Measurements from ENCODE around the gene TDRD12.
A peak's percentile ranks its signal among the peaks of the same experiment; 100 is the strongest.

The TDRD12 gene, protein sequence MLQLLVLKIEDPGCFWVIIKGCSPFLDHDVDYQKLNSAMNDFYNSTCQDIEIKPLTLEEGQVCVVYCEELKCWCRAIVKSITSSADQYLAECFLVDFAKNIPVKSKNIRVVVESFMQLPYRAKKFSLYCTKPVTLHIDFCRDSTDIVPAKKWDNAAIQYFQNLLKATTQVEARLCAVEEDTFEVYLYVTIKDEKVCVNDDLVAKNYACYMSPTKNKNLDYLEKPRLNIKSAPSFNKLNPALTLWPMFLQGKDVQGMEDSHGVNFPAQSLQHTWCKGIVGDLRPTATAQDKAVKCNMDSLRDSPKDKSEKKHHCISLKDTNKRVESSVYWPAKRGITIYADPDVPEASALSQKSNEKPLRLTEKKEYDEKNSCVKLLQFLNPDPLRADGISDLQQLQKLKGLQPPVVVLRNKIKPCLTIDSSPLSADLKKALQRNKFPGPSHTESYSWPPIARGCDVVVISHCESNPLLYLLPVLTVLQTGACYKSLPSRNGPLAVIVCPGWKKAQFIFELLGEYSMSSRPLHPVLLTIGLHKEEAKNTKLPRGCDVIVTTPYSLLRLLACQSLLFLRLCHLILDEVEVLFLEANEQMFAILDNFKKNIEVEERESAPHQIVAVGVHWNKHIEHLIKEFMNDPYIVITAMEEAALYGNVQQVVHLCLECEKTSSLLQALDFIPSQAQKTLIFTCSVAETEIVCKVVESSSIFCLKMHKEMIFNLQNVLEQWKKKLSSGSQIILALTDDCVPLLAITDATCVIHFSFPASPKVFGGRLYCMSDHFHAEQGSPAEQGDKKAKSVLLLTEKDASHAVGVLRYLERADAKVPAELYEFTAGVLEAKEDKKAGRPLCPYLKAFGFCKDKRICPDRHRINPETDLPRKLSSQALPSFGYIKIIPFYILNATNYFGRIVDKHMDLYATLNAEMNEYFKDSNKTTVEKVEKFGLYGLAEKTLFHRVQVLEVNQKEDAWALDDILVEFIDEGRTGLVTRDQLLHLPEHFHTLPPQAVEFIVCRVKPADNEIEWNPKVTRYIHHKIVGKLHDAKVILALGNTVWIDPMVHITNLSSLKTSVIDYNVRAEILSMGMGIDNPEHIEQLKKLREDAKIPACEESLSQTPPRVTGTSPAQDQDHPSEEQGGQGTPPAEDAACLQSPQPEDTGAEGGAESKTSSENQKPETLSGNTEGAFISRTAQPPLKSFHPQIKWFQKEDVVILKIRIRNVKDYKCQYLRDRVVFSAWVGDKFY (N-terminal part only)

DNA sequence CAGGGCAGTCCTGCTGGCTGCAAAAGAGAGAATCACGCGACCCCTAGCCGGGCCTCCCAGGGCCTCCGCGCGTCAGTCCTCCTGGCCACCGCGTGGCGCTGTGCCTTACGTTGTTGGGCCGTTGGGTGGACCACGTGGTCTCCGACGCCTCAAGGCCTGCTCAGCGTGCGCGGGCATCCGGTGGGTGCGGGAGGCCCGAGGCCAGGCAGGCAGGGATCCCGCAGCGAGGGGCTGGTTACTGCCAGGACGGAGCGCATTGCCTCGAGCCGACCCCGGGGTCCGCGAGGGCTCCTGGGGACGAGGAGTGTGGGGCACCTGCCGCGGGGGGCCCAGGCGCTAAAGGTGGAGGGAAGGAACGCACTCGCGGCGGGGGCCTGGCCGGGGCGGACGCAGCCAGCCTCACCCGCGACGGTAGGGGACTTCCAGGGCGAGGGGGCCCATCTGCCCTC is at the start of gene TDRD12:
TDRD12 (plus strand) TSS at position 157 of the 449 bp plus-strand sequence. CDS start 306 bp downstream, outside the sequence.
- no peak for DNase-seq

DNA sequence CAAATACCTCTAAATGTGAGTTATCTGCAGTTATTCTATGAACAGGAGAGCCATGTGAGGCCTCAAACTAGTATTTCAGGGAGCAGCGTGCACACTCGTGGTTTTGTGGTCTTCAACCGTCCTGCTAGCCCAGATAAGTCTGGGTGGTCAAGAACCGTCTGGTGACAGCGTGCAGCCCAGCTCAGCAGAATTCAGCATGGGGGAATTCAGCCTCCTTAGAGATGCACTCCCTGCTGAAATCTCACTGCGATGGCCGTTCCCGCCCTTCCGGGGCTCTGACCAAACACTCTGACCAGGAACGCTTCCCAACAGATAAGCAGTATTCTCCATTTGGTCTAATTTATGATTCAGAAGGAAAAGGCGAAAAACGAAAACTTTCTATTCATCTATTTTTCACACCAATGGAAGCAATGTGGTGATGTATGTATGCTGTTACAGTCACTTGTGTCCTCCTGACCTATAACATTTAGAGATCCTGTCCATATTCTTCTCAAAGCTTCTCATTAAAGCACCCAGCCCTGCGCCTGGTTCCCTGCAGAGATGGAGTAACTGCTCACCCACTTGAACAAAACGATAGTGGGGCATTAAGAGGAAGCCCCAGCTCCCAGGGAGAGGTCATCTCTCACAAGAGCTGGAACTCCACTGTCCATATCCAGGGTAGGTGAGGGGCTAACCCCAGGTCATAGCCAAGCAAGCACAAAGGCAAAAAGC is 47.5 kb upstream of the TDRD12 start:
- no peak for DNase-seq

DNA sequence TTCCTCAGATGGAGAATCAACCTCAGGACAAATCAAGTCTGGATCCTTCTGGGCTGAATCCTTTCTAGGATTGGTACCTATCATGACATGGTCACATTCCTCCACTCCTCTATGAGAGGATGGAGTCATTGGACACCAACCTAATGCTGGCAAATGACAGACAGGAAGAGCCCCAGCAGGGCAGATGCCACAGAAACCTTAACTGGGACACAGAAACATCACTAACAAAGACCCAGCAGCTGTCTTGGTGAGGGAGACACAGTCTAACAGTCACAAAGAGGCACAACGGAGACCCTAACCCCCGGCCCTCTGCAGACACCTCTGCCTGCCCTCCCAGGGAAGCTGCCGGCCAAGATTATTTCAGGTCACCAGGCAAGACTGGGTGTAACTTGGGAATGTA is 46.7 kb upstream of the TDRD12 start:
- no peak for DNase-seq

DNA sequence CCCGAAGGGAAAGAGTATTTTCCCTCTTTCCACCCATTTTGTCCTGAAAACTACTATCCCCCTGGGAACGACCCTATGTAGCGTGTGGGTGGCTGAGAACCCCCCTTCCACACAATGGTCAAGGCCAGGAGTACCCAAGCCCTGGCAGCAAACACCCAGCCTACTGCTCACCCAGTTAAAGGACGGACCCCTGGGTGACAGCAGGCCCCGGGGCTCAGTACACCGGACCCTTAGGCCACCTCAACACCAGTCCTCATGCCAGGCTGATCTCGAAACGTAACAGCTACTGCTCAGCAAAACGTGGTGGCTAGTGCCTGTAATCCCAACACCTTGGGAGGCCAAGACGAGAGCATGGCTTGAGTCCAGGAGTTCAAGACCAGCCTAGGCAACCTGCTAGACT is 46.0 kb upstream of the TDRD12 start:
- DNase-seq = no peak

DNA sequence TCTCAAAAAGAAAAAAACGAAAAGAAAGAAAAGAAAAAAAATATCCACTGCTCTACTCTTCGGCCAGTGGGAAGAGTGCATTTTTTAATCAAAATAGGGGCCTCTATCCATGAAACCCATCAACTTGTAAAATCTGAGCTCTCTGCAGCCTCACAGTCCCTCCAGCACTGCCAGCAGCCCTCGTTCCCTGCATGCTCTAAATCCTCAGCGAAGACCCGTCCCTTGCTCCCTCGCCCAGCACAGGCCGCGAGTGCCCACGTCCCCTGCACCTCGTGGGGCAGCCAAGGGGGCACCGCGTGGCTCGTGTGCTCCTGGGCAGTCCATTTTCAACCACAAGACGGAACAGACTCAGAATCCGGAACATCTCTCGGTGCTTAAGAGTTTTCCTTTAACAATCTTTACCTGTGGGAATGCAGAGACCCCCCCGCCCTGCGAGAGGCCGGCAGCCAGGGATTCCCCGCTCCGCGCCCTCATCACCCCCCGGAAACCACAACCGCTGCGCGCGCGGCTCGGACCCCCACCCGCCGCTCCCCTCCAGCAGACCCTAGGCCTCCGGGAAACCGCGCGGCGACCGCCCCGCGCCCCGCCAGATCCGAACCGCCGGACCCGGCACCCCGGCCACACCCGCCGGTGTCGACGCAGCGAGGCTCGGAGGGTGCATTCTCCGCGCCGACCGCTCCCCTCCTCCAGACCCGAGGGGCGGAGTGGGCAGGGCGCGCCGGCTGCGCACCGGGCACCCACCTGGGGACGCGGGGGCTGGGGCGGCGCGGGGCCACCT is 45.2 kb upstream of the TDRD12 start:
- peak; percentile 43 for DNase-seq

DNA sequence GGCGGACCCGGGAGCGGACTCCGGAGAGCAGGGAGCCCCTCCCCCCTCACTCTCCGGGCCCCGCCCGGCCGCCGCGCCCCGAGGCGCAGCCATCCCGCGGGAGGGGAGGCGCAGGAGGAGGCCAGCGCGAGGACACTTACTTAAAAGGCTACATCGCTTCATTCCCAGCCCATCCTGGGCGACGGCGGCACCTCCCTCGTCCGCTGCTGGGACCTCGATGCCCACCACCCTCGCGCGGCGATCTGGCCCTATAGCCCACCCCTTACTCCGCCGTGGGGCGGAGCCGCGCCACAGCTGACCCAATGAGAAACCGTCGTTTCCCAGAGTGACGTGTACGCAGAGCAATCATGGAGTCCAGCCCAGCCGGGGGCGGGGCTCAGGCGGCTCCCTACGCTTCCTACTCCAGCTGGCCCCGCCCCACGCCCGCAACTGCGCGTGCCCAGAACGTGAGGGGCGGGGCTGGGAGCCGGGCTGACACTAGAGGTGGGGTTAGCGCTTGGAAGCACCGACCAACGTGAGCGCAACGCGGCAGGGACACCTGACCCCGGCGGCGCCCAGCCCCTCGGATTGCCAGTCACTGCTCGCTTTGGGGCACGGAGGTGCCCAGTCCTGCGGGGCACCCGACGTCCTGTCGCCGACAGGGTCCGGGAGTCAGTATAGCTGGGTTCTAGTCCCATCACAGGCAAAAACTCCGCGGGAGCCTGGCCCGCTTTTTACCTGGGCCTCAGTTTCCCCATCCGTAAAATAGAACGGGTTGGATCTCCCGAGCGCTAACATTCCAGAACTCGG is 44.4 kb upstream of the TDRD12 start, which contains the start of gene ANKRD27:
ANKRD27 (minus strand) TSS at position 250 of the 789 bp plus-strand sequence. CDS start 16,165 bp downstream, outside the sequence.
- peak; percentile 98 for DNase-seq

DNA sequence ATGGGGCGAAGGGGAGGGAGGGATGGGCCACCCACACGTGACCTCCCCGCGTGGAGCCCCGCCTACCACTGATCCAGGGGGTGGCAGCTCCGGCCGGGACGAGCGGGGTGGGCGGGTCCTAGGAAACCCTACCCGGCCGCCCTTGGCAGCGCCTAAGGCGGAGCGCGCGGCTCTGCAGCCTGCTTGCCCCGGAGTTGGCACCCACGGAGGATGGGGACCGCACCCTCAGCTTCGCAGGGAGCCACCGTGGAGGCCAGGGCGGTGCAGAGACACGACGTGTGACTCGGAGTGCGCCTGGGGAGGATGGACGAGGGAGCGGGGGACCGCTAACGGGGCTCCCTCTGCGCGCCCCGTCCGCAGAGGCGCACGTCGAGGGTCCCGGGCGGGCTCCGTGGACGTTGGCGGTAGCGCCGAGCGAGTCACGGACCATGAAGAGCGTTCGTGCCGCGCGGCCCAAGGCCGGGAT is 43.8 kb upstream of the TDRD12 start, which contains the start of gene RGS9BP:
RGS9BP (plus strand) TSS at position 129 of the 466 bp plus-strand sequence. CDS start 416 bp downstream, outside the sequence.
- peak; percentile 75 for DNase-seq

DNA sequence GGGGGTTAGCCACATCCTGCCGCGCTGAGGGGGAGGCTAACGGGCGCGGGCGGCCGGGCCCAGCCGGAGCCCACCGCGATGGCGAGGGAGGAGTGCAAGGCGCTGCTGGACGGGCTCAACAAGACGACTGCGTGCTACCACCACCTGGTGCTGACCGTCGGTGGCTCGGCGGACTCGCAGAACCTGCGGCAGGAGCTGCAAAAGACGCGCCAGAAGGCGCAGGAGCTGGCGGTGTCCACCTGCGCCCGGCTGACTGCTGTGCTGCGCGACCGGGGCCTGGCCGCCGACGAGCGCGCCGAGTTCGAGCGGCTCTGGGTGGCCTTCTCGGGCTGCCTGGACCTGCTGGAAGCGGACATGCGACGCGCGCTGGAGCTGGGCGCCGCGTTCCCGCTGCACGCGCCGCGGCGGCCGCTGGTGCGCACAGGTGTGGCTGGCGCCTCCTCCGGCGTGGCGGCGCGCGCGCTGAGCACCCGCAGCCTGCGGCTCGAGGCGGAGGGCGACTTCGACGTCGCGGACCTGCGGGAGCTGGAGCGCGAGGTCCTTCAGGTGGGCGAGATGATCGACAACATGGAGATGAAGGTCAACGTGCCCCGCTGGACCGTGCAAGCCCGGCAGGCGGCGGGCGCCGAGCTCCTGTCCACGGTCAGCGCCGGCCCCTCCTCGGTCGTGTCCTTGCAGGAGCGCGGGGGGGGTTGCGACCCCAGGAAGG is 43.2 kb upstream of the TDRD12 start:
- peak; percentile 20 for DNase-seq

DNA sequence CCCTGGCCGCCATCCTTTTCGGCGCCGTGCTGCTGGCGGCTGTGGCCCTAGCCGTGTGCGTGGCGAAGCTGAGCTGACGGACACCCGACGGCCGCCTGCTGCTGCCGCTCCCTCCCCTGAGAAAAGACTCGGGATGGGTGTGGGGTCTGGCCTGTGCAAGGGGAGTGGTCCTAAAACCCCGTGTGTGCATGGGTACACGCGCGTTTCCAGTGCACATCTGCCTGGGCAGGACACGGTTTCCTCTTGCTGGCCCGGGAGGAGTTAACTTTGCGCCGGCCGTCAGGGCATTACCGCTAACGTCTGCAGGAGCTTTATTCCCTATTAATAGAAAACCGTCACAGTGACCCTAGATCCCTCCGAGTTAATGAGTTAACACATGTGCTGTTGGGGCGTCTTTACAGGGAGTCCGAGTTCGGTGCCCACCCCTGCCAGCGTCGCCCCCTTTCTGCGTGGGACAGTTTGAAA is 42.6 kb upstream of the TDRD12 start:
- DNase-seq = no peak

DNA sequence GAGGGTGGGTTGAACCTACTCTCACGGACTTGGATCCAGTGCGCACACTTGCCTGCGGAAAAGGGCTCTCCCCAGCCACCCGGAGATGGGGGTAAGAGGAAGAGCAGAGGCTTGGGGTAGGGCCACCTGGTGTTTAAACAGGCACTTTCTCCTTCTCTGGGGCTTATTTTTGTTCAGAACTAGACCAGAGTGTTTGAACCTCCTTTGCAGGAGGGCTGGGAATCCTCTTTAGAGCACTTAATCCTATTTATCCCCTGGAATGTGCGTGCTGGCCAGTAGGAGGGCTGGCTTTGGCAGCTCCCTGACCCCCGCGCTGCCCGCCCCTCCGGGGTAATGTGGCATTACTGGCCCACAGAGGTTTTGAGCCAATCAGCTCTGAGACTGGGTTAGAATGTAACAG is 41.9 kb upstream of the TDRD12 start:
- no peak for DNase-seq

DNA sequence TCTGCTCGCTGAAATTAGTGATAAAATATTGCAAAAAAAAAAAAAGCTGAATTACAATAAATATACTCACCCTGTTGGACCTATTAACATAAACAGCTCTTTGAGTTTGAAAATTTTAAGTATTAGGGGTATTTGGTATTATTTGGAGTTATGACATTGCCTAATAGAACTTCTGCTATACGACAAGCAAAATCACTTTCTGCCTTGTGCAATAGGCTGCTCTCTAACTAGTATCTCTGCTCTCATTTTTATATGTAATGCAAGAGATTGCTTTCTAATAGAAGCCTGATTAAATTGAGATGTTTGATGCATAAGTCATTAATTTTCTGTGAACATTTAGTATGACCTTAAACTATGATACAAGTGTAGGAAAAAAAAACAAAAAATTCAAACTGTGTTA is 38.6 kb upstream of the TDRD12 start:
- no peak for DNase-seq

DNA sequence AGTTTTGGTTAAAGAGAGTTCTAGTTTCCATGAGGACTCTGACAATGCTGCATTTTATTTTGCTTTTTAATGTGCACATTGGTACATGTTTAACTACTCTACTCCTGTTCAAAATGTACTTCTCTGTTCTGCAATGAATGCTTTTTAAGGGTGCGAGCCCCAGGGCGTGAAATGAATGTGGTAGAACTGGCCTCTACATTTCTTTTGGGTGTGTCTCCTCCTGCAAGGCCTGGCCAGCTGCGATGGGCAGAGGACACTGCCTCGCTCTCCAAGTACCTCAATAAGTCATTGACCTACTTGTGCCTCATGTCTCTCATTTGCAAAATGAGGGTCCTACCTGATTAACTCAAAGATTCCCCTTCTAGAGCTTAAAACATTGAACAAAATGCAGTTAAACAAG is 37.2 kb upstream of the TDRD12 start:
- no peak for DNase-seq

DNA sequence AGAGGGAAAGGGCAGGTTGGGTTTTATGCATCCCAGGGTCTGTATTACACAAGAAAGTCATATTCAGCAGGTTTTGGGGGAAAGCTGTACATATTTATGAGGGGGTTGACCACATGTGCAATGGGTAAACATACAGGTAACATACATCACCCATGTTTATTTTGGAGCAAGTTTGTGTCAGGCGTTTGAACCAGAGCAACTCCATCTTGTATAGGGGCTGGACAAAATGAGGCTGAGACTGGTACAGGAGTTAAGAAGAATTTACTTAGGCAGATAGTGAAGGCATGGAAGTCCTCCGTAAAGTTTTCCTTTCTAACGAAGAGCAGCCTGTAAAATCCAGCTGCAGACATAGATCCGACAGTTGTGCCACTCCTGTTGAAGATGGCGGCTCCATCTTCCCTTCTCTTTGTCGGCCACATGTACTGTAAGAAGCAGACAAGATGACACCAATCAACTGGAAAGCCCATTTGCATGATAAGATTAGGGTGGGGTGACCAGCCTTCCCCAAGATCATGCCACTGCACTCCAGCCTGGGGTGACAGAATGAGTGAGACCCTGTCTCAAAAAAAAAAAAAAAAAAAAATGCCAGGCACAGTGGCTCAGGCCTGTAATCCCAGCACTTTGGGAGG is 32.6 kb upstream of the TDRD12 start:
- DNase-seq = no peak

DNA sequence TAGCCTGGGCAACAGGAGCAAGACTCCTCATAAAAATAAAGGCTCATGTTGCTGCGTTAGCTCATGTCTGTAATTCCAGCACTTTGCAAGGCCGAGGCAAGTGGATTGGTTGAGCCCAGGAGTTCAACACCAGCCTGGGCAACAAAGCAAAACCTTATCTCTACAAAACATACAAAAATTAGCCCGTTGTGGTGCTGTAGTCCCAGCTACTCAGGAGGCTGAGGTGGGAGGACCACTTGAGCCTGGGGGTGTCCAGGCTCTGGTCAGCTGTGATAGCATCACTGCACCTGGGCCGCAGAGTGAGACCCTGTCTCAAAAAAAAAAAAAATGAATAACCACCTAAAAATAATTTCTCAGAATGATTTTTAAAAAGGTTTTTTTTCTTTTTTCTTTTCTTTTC is 31.9 kb upstream of the TDRD12 start:
- no peak for DNase-seq

DNA sequence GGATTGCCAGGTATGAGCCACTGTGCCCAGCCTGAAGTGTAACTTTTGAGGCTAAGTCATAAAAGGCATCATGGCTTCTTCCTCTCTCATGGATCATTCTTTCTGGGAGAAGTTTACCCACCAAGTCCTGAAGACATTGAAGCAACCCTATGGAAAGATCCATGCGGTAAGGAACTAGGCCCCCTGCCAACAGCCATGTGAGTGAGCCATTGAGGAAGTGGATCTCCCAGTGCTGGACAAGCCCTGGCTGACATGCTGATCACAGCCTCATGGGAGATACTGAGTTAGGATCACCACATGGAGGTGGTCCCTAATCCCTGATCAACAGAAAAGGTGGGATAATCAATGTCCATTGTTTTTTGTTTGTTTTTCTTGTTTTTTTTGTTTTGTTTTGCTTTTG is 31.3 kb upstream of the TDRD12 start:
- DNase-seq = no peak

DNA sequence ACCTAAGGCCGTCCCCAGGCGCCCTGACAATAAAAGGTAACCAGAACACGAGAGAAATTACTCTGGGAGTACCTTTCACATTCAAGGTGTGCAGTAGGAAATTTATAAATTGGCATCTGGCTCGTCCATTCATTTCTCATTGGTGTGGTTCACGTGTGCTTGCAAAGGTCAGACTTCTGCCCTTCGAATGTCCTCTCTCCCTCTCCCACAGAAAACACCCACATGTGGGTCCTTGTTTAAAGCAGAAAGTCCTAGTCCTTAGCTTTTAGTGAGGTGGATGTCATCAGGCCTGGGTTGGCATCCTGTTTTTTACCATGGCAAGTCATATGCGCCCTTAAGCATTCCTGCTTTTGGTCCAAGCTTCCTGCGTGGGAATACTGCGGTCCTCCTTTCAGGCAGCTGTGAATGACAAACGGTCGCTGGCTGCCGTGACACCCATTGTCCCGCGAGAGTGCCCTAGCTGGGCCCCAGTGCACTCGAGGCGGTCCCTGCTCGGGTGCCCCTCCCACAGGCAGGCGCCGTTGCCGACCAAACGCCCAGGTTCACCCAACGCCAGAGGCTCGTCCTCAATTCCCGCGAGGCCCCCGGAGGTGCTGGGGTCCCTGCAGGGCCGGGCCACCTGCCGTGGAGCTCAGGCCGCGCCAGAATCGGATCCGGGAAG is 28.1 kb upstream of the TDRD12 start, which contains the start of gene NUDT19:
NUDT19 (plus strand) TSS at position 531 of the 661 bp plus-strand sequence. CDS start 140 bp downstream, outside the sequence.
- peak; percentile 78 for DNase-seq

DNA sequence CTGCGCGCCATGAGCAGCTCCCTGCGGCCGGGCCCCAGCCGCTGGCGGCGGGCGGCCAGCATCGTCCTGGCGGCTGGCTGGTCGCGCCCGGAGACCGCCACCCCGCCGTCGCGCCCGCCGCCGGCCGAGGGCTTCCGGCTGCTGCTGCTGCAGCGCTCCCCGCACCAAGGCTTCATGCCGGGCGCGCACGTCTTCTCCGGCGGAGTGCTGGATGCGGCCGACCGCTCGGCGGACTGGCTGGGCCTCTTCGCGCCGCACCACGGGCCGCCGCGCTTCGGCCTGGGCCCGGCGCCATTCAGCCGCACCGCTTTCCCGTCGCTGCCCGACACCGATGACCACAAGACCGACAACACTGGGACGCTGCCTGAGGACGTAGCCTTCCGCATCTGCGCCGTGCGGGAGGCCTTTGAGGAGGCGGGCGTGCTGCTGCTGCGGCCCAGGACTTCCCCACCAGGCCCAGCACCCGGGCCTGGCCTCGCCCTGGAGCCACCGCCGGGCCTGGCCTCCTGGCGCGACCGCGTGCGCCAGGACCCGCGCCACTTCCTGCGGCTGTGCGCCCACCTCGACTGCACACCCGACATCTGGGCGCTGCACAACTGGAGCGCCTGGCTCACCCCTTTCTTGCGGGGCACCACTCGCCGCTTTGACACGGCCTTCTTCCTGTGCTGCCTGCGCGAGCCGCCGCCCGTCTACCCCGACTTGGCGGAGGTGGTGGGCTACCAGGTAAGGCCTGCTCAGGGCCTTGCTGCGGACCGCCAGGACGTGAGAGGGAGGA is 27.4 kb upstream of the TDRD12 start:
- peak; percentile 52 for DNase-seq

DNA sequence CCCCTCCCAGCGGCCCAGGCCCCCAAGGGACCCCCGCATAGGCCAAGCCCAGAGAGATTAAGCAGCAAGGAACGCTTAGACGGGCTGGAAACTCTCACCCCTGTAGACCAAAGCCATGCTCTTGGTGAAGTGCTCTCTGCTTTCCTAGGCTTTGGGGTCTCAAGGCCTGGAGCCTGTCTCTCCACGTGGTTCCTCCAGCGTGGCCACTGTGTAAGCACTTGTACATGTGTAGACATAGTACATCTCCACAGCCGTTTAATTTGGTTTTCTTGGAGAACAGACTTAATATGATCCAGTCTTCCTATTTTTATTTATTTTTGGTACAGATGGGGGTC is 26.9 kb upstream of the TDRD12 start:
- DNase-seq = no peak
